ENCODE results near the gene TIFAB. TPM values are rescaled to one million over a fixed set of nuclear protein-coding genes. Genes with fewer than 3 reads are reported as not detected.
A peak's percentile ranks its signal among the peaks of the same experiment; 100 is the strongest.

TIFAB gene
- total and polyA plus RNA-seq, 3 donors from 2014 or later = 0.06 to 1.1 (median 0.16) TPM

DNA sequence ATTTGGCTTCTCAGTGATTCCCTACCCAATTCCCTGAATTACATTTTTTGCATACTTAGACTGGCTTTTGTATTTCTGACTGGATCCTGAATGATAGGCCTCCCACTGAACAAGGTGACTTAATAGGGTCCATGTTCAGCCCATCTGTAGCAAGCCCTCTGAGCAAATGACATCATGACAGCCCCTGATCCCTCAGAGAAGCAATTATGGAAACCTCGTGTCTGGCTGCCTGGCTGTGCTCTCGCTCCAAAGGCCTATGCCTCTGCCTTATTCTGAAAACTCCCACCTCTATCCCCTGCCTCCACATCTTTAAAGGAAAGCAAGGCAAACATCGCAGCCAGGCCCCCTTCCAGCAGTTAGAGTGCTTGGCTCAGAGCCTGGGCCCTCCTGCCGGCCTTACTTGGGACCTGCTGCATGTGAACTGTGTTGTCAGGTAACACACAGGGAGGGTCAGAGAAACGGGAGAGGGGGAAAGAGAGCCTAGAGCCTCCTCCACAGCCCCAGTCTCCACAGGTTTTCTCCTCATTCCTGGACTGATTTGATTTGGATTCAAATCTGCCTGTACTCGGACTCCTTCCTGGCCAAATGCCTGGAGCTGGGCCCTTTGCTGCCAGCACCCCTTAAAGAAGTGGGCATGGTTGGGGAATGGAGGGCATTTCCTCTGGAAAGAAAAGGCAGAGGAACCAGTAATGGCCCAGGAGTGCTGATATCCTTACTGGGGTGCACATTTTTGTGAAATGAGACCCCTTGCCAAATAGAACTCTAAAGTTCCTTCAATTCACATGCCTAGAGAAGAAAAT is 8.8 kb downstream of the TIFAB start:
- Histone ChIP-seq H3K9me3 (no peaks in the 10 kb centered on the region), H3K27ac (no peak overlapping the region), H3K4me3 (no peak overlapping the region), H3K36me3 (ENCODE audit: low read depth, missing control alignments) (no peaks in the 10 kb centered on the region), H3K27me3 (no peaks in the 10 kb centered on the region), H3K4me1 (peaks cover 12% of the 10 kb centered on the region)
- WGBS, 2 donors = 62 to 64% methylated on average over 6 of the region's 6 CpGs
- no peak for DNase-seq
- intact Hi-C loops (cut with DNase I; ENCODE audit: low total_unique reads) = no loop called here
- no peak for TF ChIP-seq POLR2A (IDR thresholded peaks at IDR 0.05)
- TF ChIP-seq, protein P1, sequence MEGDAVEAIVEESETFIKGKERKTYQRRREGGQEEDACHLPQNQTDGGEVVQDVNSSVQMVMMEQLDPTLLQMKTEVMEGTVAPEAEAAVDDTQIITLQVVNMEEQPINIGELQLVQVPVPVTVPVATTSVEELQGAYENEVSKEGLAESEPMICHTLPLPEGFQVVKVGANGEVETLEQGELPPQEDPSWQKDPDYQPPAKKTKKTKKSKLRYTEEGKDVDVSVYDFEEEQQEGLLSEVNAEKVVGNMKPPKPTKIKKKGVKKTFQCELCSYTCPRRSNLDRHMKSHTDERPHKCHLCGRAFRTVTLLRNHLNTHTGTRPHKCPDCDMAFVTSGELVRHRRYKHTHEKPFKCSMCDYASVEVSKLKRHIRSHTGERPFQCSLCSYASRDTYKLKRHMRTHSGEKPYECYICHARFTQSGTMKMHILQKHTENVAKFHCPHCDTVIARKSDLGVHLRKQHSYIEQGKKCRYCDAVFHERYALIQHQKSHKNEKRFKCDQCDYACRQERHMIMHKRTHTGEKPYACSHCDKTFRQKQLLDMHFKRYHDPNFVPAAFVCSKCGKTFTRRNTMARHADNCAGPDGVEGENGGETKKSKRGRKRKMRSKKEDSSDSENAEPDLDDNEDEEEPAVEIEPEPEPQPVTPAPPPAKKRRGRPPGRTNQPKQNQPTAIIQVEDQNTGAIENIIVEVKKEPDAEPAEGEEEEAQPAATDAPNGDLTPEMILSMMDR (IDR thresholded peaks at IDR 0.05) = no peak

DNA sequence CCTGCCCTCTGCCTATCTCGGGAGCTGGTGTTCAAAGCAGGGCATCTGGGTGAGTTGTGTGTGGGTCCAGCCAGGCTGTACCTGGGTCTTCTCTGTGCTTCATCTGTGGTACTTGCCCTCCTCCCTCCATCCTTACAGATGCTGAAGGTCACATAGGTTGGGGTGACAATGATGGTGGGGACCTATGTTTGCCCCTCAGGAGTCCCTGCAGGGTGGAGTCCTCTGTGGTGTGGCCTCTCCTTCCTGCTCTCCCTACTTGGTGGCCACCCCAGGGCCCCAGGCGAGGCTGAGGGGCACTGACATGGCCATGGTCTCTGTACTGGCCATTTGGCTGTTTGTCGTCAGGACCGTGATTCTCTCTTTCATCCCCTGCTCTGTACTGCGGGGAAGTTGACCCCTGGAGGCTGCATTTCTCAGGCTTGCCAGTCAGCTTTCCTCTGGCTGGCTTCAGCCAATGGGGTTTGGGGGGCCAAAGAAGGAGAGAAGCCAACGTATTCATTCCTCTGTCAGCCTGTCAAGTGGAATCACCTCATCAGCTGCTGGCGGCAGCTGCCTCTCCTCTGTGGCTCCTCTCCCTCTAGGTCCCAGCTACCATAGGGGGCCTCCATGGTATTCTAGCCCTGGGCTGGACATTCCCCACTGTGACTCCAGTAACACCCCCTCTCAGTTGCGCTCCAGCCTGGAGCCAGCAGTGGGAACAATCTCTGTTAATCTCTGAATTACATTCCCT is 9.6 kb downstream of the TIFAB start:
- DNase-seq = no peak
- Histone ChIP-seq H3K4me1 (peaks cover 19% of the 10 kb centered on the region), H3K9me3 (no peaks in the 10 kb centered on the region), H3K27me3 (no peaks in the 10 kb centered on the region), H3K4me3 (no peak overlapping the region), H3K36me3 (ENCODE audit: low read depth, missing control alignments) (no peaks in the 10 kb centered on the region), H3K27ac (no peak overlapping the region)
- 79% methylated on average over 7 to 8 of the region's 8 CpGs for WGBS, 2 donors
- no peak for TF ChIP-seq POLR2A (IDR thresholded peaks at IDR 0.05)
- TF ChIP-seq, protein P1 (IDR thresholded peaks at IDR 0.05) = no peak
- intact Hi-C loops (cut with DNase I; ENCODE audit: low total_unique reads) = no loop called here

DNA sequence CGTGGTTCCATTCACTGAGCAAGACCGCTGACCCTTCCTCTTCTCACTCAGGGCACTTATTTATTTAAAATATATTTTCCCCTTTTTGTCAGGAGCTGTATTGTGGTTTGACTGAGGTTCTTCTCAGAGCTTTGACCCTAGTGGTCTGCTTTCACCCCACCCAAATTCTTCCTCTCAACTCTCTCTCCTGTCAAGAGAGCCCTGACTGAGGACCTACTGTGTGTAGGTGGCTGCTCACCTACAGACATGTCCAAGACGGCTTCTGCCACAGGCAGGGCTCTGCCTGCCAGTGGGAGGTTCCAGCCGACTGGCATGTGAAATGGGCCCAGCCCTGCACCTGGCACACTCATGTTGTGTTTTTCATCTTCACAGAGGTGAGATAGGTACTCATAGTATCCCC is 10.2 kb downstream of the TIFAB start:
- intact Hi-C loops (cut with DNase I; ENCODE audit: low total_unique reads) = no loop called here
- TF ChIP-seq, protein P1 (IDR thresholded peaks at IDR 0.05) = no peak
- no peak for TF ChIP-seq POLR2A (IDR thresholded peaks at IDR 0.05)
- H3K4me3 ChIP-seq = no peak overlapping the region
- H3K4me1 ChIP-seq = peaks cover 25% of the 10 kb centered on the region
- H3K27ac ChIP-seq = no peak overlapping the region
- no peak for DNase-seq
- 87 to 96% methylated on average over 4 of the region's 4 CpGs for WGBS, 2 donors
- H3K9me3 ChIP-seq = no peaks in the 10 kb centered on the region
- H3K27me3 ChIP-seq = no peaks in the 10 kb centered on the region
- no peaks in the 10 kb centered on the region for H3K36me3 ChIP-seq (ENCODE audit: low read depth, missing control alignments)

DNA sequence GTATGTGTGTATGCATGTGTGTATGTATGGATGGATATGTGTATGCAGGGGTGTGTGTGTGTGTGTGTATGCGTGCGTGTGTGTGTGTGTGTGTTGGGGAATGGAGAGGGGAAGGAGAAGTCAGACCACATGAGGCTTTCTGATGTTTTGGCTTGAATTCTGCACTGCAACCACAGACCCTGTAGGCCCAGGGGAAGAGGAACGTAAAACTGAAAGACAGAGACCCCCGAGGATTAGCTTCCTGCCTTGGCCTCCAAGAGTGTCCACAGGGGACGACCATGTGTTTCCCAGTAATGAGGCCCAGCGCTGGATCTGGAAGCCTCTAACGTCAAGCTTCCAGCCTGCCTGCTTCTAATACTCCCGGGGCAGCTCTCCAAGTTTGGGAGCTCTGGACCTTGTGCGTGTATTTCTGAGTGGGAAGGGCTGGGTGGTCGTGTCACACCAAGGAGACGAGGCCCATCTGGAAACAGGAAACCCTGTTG is 10.8 kb downstream of the TIFAB start:
- Histone ChIP-seq H3K9me3 (no peaks in the 10 kb centered on the region), H3K27ac (peak overlapping the region in 1 of 2 donors; percentile 58), H3K4me1 (peaks cover 26% of the 10 kb centered on the region), H3K36me3 (ENCODE audit: low read depth, missing control alignments) (no peaks in the 10 kb centered on the region), H3K27me3 (no peaks in the 10 kb centered on the region), H3K4me3 (no peak overlapping the region)
- WGBS, 2 donors = 36 to 38% methylated on average over 8 to 11 of the region's 11 CpGs
- TF ChIP-seq, protein P1 (IDR thresholded peaks at IDR 0.05) = no peak
- TF ChIP-seq POLR2A (IDR thresholded peaks at IDR 0.05) = no peak
- peak; percentile 66 for DNase-seq
- intact Hi-C loops (cut with DNase I; ENCODE audit: low total_unique reads) = no loop called here
